ENCODE results near the gene PTGFRN. TPM values are rescaled to one million over a fixed set of nuclear protein-coding genes. Genes with fewer than 3 reads are reported as not detected.

PTGFRN gene
- total RNA-seq, 1 experiment from 2014 or later = 38.7 TPM

GRCh38 chr1:116914667-116915066, 5.0 kb downstream of the PTGFRN start (continued):
- TF ChIP-seq GRHL2 (CRISPR knock-in tag; IDR thresholded peaks at IDR 0.05; ENCODE audit: insufficient replicate concordance, severe bottlenecking) = no peak

- TF ChIP-seq OVOL2 (CRISPR knock-in tag; IDR thresholded peaks at IDR 0.05; ENCODE audit: borderline replicate concordance) = no peak
- TF ChIP-seq, protein P1, sequence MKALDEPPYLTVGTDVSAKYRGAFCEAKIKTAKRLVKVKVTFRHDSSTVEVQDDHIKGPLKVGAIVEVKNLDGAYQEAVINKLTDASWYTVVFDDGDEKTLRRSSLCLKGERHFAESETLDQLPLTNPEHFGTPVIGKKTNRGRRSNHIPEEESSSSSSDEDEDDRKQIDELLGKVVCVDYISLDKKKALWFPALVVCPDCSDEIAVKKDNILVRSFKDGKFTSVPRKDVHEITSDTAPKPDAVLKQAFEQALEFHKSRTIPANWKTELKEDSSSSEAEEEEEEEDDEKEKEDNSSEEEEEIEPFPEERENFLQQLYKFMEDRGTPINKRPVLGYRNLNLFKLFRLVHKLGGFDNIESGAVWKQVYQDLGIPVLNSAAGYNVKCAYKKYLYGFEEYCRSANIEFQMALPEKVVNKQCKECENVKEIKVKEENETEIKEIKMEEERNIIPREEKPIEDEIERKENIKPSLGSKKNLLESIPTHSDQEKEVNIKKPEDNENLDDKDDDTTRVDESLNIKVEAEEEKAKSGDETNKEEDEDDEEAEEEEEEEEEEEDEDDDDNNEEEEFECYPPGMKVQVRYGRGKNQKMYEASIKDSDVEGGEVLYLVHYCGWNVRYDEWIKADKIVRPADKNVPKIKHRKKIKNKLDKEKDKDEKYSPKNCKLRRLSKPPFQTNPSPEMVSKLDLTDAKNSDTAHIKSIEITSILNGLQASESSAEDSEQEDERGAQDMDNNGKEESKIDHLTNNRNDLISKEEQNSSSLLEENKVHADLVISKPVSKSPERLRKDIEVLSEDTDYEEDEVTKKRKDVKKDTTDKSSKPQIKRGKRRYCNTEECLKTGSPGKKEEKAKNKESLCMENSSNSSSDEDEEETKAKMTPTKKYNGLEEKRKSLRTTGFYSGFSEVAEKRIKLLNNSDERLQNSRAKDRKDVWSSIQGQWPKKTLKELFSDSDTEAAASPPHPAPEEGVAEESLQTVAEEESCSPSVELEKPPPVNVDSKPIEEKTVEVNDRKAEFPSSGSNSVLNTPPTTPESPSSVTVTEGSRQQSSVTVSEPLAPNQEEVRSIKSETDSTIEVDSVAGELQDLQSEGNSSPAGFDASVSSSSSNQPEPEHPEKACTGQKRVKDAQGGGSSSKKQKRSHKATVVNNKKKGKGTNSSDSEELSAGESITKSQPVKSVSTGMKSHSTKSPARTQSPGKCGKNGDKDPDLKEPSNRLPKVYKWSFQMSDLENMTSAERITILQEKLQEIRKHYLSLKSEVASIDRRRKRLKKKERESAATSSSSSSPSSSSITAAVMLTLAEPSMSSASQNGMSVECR (CRISPR knock-in tag; IDR thresholded peaks at IDR 0.05; ENCODE audit: borderline replicate concordance) = no peak
- TF ChIP-seq, protein P2, sequence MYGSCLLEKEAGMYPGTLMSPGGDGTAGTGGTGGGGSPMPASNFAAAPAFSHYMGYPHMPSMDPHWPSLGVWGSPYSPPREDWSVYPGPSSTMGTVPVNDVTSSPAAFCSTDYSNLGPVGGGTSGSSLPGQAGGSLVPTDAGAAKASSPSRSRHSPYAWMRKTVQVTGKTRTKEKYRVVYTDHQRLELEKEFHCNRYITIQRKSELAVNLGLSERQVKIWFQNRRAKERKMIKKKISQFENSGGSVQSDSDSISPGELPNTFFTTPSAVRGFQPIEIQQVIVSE (CRISPR knock-in tag; IDR thresholded peaks at IDR 0.05; ENCODE audit: borderline replicate concordance) = no peak
- TF ChIP-seq, protein P3, sequence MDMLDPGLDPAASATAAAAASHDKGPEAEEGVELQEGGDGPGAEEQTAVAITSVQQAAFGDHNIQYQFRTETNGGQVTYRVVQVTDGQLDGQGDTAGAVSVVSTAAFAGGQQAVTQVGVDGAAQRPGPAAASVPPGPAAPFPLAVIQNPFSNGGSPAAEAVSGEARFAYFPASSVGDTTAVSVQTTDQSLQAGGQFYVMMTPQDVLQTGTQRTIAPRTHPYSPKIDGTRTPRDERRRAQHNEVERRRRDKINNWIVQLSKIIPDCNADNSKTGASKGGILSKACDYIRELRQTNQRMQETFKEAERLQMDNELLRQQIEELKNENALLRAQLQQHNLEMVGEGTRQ (CRISPR knock-in tag; IDR thresholded peaks at IDR 0.05) = no peak
- TF ChIP-seq ZMAT4 (CRISPR knock-in tag; IDR thresholded peaks at IDR 0.05) = no peak
- TF ChIP-seq PRDM15 (CRISPR knock-in tag; IDR thresholded peaks at IDR 0.05) = no peak
- Mint-ChIP-seq H3K4me1 (peaks cover 19% of the 10 kb centered on the region), H3K4me3 (no peak overlapping the region), H3K9me3 (no peaks in the 10 kb centered on the region), H3K27me3 (ENCODE audit: low read depth) (no peaks in the 10 kb centered on the region), H3K36me3 (no peaks in the 10 kb centered on the region), H3K27ac (no peak overlapping the region)
- ATAC-seq (no peak), DNase-seq (ENCODE audit: low spot score) (no peak)
- ChIA-PET CTCF (interaction anchor here (0.7 to 1.5 kb wide), 2 partner anchors 20 to 178 kb away, joined by 3 to 4 read pairs; no protein-coding TSS in a partner anchor), POLR2A (interaction anchor here (1.3 kb wide), 1 partner anchor 145 kb away, joined by 3 read pairs; the partner anchor contains the start of gene TTF2)
Measured at GRCh38 chr1:116915086-116915661, 5.5 kb downstream of the PTGFRN start.

DNA sequence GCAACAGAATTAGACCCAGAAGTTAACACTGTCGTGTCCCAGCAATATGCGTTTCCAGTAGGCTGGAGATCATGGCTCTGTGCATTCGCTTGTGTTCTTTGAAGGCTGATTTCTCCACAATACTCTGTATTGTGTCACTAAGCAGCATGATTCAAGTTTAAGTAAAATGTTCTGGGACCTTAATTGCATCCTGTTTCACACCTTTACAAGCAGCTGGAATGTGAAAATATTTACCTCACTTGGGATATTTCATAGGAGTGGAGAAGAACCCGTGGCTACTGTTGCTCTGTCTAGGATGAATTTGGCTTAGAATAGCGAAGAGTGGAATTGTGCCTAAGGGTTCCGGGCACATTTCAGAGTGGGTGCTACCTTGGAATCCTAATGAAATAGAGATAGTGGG, 6.3 kb downstream of the PTGFRN start:
- no peak for DNase-seq (ENCODE audit: low spot score)
- Mint-ChIP-seq H3K9me3 (no peaks in the 10 kb centered on the region), H3K27ac (no peak overlapping the region), H3K27me3 (ENCODE audit: low read depth) (no peaks in the 10 kb centered on the region), H3K4me3 (no peak overlapping the region), H3K36me3 (no peaks in the 10 kb centered on the region), H3K4me1 (peaks cover 19% of the 10 kb centered on the region)
- ChIA-PET POLR2A (interaction anchor here (1.3 kb wide), 1 partner anchor 144 kb away, joined by 3 read pairs; the partner anchor contains the start of gene TTF2), CTCF (interaction anchor here (0.6 to 1.3 kb wide), 3 partner anchors 19 to 178 kb away, joined by 3 to 4 read pairs (median 4); no protein-coding TSS in a partner anchor)
- no peak for ATAC-seq
- TF ChIP-seq E2F5 (CRISPR knock-in tag; IDR thresholded peaks at IDR 0.05) (no peak), NFATC4 (CRISPR knock-in tag; IDR thresholded peaks at IDR 0.05) (no peak), JAZF1 (CRISPR knock-in tag; IDR thresholded peaks at IDR 0.05) (no peak), ZNF416 (CRISPR knock-in tag; IDR thresholded peaks at IDR 0.05) (no peak), ELF4 (CRISPR knock-in tag; IDR thresholded peaks at IDR 0.05; ENCODE audit: low read depth) (no peak), JUN (CRISPR knock-in tag; IDR thresholded peaks at IDR 0.05) (no peak), AFF4 (CRISPR knock-in tag; IDR thresholded peaks at IDR 0.05; ENCODE audit: borderline replicate concordance) (no peak), GRHL2 (CRISPR knock-in tag; IDR thresholded peaks at IDR 0.05; ENCODE audit: insufficient replicate concordance, severe bottlenecking) (no peak), ZNF423 (CRISPR knock-in tag; IDR thresholded peaks at IDR 0.05) (no peak), ZMAT4 (CRISPR knock-in tag; IDR thresholded peaks at IDR 0.05) (no peak), RORB (CRISPR knock-in tag; IDR thresholded peaks at IDR 0.05) (no peak)

All from WTC11 (cell line).